Right cardiac atrium (tissue), 5 donors: ENCODE results near the gene PEPD. TPM values are rescaled to one million over a fixed set of nuclear protein-coding genes. Genes with fewer than 3 reads are reported as not detected.

Source experiments
- ATAC-seq, 2 donors: fragments of 200-7000 bp; cut with Tn5 transposase; one replicate each; pipeline versions ENCODE4 v1.8.0 to v1.9.1; 2020; ENCODE audit warnings: moderate library complexity in 2 of 2, mild to moderate bottlenecking in 1 of 2
- DNase-seq, 3 donors: peaks; one replicate each; pipeline ENCODE4 v3.0.0-alpha.2; 2020
- H3K27ac ChIP-seq: one replicate; pipeline ENCODE4 v1.5.1; 2013; ENCODE audit warnings: mild to moderate bottlenecking, low read length, control low read depth, moderate library complexity
- H3K27me3 ChIP-seq: one replicate; pipeline ENCODE4 v1.6.1; 2013; ENCODE audit not compliant: control insufficient read depth, insufficient read depth
- H3K4me1 ChIP-seq: one replicate; pipeline ENCODE4 v1.6.1; 2013; ENCODE audit warnings: low read length; ENCODE audit not compliant: control insufficient read depth, insufficient read depth
- H3K4me3 ChIP-seq: one replicate; pipeline ENCODE4 v1.5.1; 2013; ENCODE audit warnings: low read length, control low read depth
- H3K9me3 ChIP-seq: one replicate; pipeline ENCODE4 v1.6.1; 2013; ENCODE audit warnings: low read length; ENCODE audit not compliant: control insufficient read depth
- WGBS: extraction: QIAGEN DNeasy Blood & Tissue Kit; methylation state at CpG from one replicate; pipeline ENCODE4 v1.1.7; 2013; 5-methylcytosine and 5-hydroxymethylcytosine counted together
- intact Hi-C, 4 donors: fragments of 100-400 bp; cut with DNase I; formaldehyde crosslinking; loops; one replicate each; pipeline versions ENCODE4 v1.11.0 to v1.14.0; 2022 to 2023
- polyA plus RNA-seq: library from polyadenylated mRNA; stranded (reverse); fragments of 200-250 nt; gene quantifications from one replicate; pipeline ENCODE4 v1.2.3, GENCODE V29; 2013
- total RNA-seq, 4 donors: library from RNA; stranded (reverse); fragmentation: NEBNext Ultra II Directional; extraction: Animal tissue kit (Norgen Biotek cat#: 25700); gene quantifications; one replicate each; pipeline ENCODE4 v1.2.1, GENCODE V29; 2021
- donor health status: healthy with polysubstance abuse.
- donor health status: DM: no; HTN: yes; CAD: no.
- donor health status: DM: no; HTN: no; CAD: no.
- donor health status: DM: no; HTN: yes; CAD: no; lungs with severe emphysema.
- donor health status: DM: yes; HTN: yes; CAD: no.

PEPD gene
- total and polyA plus RNA-seq, 5 donors: 27.7 to 37.5 (median 34.4) TPM

DNA sequence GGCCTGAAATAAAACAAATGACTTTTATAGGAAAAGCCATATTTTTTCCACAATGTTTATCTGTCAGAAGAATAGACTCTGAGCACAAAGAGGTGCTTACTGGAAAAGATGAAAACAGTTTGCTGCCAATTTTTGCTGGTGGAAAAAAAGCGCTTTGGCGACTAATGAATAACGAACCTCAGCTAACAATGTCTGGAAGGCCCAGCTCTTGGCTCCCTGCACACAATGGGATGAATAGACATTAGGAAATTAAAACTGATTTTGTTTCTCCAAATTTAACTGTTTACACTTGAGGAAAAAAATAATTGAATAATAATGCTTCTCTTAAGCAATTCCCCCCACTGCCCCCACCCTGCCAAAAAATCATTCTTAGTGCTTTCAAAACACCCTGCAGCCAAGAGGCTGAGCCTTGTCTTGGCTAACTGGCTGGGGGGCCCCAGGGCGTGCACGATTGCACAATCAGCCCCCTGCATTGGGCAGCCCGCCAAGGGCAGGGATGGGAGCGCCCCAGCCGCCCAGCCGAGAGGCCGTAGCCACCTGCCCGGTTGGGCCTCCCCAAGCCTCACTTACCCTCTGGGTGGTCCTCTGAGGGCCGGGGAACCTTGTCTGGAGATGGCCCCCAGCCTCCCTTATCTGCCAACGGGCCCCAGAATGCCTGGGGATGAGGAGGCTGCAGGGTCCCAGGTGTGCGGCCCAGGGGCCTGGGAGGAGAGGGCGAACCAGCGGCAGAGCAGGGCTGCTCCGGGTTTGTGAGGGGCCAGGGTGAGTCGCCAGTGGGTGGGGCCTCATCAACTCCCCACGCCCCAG lies 131.3 kb downstream of the PEPD start:
- Histone ChIP-seq H3K4me1 (peaks cover 29% of the 10 kb centered on the region), H3K27me3 (no peaks in the 10 kb centered on the region), H3K4me3 (no peak overlapping the region), H3K27ac (peak overlapping the region; percentile 85), H3K9me3 (no peaks in the 10 kb centered on the region)
- WGBS: 46% methylated on average over 19 of the region's 19 CpGs
- intact Hi-C loops: no loop called here
- DNase-seq (peak; percentile 76 to 91 (median 89)), ATAC-seq (peak; percentile 11 to 22)

DNA sequence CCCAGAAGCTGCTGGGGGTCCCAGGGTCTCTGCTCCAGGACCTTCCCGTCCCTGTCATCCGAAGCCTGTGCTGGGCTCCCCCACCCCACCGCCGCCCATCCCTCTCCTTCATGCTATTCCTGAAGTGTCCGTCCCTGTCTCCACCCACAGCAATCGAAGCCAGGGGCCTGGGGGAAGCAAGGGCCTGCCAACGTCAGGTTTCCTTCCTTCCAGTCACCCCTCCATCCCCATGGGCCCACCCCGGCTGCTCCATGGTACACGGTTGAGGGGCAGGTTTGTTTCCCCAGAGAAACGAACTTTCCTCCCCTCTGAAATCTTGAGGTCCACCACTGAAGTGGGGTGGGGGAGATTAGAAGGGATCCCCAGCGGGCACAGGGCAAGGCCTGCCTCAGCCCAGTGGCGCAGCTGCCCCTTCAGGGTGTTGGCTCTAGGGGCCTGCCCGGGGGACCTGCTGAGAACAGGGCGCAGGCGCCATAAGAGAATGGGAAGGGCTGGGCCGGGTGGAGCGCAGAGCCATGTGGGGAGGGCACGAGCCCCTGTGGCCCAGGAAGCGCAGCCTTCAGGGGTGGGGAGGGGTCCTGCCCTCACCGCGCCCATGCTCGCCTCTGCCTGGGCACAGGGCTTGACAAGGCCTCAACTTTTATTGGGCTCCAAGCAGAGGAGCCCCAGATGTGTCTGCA lies 132.0 kb downstream of the PEPD start:
- peak in 2 of 3 donors; percentile 73 for DNase-seq

DNA sequence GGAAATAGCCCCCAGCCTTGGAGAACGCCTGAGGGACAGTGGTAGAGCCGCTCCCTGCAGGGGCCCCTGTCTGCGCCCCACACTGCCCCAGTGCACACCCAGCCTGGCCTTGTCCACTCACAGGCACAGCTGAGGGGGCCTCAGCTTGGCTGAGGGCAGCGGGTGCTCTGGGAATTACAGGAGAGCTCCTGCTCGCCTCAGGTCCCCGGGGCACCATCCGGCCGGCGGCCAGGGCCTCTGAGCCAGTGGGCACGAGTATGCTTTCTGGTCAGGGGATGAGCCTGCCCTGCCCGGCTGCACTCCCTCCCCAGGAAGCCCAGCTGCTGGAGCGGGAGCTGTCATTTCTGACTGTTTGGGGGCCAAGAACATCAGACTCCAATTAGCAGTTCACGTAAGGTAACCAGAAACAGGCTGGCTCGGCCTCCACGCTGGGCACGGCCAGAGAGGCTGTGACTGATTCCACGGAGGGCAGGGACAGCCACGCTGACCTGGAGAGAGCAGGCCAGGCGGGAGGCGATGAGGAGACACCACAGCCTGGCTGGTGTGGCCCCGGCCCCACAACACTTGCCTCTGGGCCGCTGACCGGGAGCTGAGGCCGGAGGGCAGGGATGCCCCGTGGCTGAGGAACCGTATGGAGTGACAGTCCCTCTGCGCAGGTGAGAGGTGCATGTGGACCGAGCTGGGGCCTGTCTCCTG lies 132.7 kb downstream of the PEPD start:
- WGBS: 59% methylated on average over 28 of the region's 28 CpGs
- ATAC-seq: peak; percentile 2 to 12
- Histone ChIP-seq H3K9me3 (no peaks in the 10 kb centered on the region), H3K27ac (peak overlapping the region; percentile 85), H3K27me3 (no peaks in the 10 kb centered on the region), H3K4me1 (peaks cover 23% of the 10 kb centered on the region), H3K4me3 (no peak overlapping the region)
- intact Hi-C loops: no loop called here
- peak in 2 of 3 donors; percentile 76 to 83 for DNase-seq

More for the DNA sequence above, 132.0 kb downstream of the PEPD start:
- no peaks in the 10 kb centered on the region for H3K9me3 ChIP-seq
- 58% methylated on average over 22 of the region's 22 CpGs for WGBS
- ATAC-seq: peak; percentile 5 to 27
- peaks cover 24% of the 10 kb centered on the region for H3K4me1 ChIP-seq
- peak overlapping the region; percentile 85 for H3K27ac ChIP-seq
- no peak overlapping the region for H3K4me3 ChIP-seq
- intact Hi-C loops: no loop called here
- no peaks in the 10 kb centered on the region for H3K27me3 ChIP-seq

DNA sequence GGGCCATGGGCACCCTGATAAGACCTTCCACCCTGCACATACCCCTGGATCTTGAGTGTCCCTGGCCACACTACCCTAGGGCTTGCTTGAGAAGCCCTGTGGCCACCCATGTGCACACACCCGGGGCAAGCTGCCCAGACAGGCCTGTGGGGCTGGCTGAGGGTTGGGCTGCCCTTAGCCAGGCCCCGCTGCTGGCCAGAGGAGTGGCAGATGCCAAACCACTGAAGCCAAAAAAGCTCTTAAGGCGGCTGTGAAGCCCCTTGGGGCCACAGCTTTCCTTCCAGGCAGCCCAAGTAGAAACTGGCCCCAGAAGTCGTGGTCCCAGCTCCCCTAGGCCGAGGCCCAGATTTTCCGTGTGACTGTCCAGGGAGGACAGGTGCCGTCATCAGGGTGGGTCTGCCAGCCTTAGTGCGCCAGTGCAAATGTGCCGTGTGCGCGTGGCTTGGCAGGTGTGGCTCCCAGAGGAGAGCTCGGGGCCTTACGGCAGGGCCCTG lies 133.3 kb downstream of the PEPD start:
- peak; percentile 17 to 19 for ATAC-seq
- H3K9me3 ChIP-seq: no peaks in the 10 kb centered on the region
- 68% methylated on average over 13 of the region's 13 CpGs for WGBS
- no peaks in the 10 kb centered on the region for H3K27me3 ChIP-seq
- H3K4me1 ChIP-seq: peaks cover 20% of the 10 kb centered on the region
- no peak overlapping the region for H3K4me3 ChIP-seq
- H3K27ac ChIP-seq: peak overlapping the region; percentile 85
- peak; percentile 70 to 86 (median 82) for DNase-seq
- intact Hi-C loops: no loop called here

DNA sequence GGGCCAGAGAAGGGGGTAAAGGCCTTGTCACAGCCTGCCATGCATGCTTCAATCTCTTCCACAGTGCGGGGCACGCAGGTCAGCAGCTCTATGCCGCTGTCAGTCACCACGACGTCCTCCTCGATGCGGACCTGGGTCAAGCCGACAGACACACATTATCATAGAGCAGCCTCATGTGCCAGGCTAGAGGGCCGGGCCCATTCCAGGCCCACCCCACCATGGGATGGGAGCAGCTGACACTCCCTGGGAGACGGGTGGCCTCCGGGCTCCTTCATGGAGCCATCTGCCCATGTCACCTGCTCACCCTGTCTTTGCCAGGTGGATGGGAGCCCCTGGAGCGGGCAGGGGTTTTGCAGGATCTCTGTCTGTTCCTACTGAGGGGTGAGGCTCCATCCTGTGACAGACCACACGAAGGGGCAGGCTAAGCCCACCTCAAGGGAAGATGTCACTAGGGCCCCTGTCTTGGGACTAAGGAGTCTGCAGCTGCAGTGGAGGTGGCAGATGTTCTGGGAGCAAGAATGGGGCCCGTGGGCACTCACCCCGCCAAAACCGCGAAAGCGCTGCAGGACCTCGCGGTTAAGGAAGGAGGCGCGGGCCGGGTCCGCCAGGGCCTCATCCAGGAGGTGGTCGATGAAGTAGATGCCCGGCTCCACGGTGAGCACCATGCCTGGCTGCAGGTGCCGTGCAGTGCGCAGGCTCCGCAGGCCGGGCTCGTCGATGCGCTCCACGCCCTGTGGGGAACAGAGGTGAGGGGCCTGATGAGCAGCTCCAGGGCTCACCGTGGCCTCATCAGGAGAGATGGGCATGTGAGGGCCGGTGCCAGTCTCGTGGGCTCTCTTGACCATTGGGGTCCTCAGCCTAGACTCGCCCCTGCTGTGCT lies 134.0 kb downstream of the PEPD start:
- WGBS: 97% methylated on average over 39 of the region's 39 CpGs
- DNase-seq (peak in 2 of 3 donors; percentile 52 to 67), ATAC-seq (no peak)
- intact Hi-C loops: no loop called here
- Histone ChIP-seq H3K27ac (no peak overlapping the region), H3K9me3 (no peaks in the 10 kb centered on the region), H3K27me3 (no peaks in the 10 kb centered on the region), H3K4me1 (peaks cover 17% of the 10 kb centered on the region), H3K4me3 (no peak overlapping the region)

DNA sequence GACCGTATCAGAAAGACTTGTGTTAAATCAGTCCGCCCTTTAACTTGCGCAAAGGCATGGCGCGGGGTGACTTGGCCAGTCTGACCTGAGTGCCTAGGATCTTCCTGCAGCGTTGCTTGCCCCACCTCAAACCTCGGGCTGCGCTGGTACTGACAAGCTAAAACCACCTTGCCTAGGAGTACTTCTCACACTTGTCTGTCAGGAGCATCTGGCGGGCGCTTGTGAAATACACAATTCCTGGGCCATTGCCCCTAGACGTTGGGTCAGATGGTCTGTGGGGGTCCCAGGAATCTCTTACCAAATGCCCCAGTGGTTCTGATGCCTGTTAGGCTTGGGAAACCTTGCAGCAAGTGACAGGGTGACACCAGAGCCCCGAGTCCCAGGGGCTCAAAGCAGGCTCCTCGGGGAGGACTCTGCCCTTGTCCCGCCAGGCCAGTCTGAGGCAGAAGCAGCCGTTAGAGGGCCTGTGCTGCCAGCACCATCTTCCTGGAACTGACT lies 135.2 kb downstream of the PEPD start:
- Histone ChIP-seq H3K9me3 (no peaks in the 10 kb centered on the region), H3K4me3 (no peak overlapping the region), H3K27me3 (no peaks in the 10 kb centered on the region), H3K4me1 (peaks cover 11% of the 10 kb centered on the region), H3K27ac (no peak overlapping the region)
- ATAC-seq (no peak), DNase-seq (peak in 1 of 3 donors; percentile 57)
- intact Hi-C loops: no loop called here
- 86% methylated on average over 15 of the region's 15 CpGs for WGBS

DNA sequence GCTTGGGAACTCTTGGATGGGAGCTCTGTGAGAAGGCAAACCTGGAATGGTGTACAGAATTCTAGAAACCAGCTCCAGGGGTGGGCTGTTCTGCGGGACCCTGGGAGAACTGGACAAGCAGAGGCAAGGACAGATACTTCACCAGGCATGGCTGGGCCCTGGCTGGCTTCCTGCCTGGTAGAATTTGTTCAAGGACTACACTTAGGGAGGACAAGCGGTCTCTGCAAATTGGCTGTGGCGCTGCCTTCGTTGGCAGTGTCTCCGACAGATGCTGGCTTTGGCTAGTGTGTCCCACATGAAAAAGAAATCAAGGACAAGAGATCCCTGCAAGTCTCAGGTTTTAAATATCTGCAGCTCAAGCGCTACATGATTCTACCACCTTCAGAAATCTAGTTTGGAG lies 135.6 kb downstream of the PEPD start:
- intact Hi-C loops: no loop called here
- peak in 2 of 3 donors; percentile 74 to 79 for DNase-seq
- Histone ChIP-seq H3K27me3 (no peaks in the 10 kb centered on the region), H3K4me1 (peaks cover 8% of the 10 kb centered on the region), H3K27ac (no peak overlapping the region), H3K9me3 (no peaks in the 10 kb centered on the region), H3K4me3 (no peak overlapping the region)
- 50% methylated on average over 6 of the region's 6 CpGs for WGBS
- ATAC-seq: peak in 1 of 2 donors; percentile 8

DNA sequence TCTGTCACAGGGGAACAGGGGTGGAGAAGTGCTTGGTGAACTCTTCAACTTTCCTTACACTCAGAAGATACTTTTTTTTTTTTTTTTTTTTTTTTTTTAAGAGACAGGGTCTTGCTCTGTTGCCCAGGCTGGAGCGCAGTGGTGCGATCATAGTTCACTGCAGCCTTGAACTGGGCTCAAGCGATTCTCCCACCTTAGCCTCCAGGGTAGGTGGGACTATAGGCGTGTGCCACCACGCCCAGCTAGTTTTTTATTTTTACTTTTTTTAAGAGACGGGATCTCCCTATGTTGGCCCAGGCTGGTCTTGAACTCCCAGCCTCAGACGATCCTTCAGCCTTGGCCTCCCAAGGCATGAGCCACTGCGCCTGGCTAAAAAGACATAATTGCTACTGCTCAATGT lies 136.6 kb downstream of the PEPD start:
- ATAC-seq (no peak), DNase-seq (no peak)
- intact Hi-C loops: no loop called here
- Histone ChIP-seq H3K27me3 (no peaks in the 10 kb centered on the region), H3K27ac (no peak overlapping the region), H3K9me3 (no peaks in the 10 kb centered on the region), H3K4me3 (no peak overlapping the region), H3K4me1 (peaks cover 6% of the 10 kb centered on the region)
- 96% methylated on average over 8 of the region's 8 CpGs for WGBS

DNA sequence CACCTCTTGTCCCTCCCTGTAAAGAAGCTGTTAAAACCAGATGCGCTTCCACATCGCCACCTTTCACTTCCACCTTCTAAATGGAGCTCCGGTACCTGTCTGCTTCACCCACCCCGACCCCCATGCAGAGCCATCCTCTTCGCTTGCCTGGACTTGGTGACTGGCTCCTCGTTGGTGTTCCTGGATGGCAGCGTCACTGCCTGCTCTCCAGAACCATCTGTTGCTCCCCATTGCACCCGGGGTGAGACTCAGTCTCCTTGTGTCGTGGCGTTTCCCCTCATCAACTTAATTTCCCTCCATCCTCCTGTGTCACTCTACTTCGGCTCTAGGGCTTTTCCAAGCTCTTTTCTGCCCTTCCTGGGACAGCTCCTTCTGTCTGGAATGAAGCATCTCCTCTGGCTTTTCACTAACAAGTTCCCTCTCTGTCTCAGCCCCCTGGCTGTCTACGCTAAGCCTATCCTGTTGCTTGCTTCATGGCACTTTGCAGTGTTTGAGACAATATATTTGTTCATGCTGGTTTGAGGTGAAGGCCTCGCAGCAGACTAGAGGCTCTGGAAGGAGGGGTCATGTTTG lies 137.8 kb downstream of the PEPD start:
- no peak for ATAC-seq
- no peak overlapping the region for H3K27ac ChIP-seq
- intact Hi-C loops: no loop called here
- no peak for DNase-seq
- H3K4me1 ChIP-seq: peaks cover 4% of the 10 kb centered on the region
- no peak overlapping the region for H3K4me3 ChIP-seq
- H3K9me3 ChIP-seq: no peaks in the 10 kb centered on the region
- 89% methylated on average over 13 of the region's 13 CpGs for WGBS
- no peaks in the 10 kb centered on the region for H3K27me3 ChIP-seq

DNA sequence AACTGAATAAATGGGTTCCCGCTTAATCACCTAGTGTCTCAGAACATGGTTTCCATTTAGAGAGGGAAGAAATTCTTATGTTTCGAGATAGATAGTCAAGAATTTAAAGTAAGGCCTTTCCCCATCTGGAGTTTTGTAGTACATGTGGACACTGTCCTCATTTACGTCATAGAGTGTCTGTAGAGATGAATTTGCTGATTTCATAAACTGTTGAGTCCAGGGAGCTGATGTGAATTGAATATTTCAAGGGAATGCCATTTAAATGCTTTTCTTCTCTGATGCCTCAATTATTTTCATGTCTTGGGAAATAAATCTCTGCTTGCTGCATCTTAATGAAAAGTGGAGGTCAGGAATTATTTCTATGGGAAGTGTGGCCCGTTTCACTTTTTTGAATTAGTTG lies 138.6 kb downstream of the PEPD start:
- Histone ChIP-seq H3K4me1 (peaks cover 3% of the 10 kb centered on the region), H3K27me3 (no peaks in the 10 kb centered on the region)

More for the DNA sequence above, 138.6 kb downstream of the PEPD start:
- no peak for DNase-seq
- 89% methylated on average over 4 of the region's 4 CpGs for WGBS
- no peak overlapping the region for H3K4me3 ChIP-seq
- H3K27ac ChIP-seq: no peak overlapping the region
- no peak for ATAC-seq
- H3K9me3 ChIP-seq: no peaks in the 10 kb centered on the region
- intact Hi-C loops: no loop called here
